HL-60 (cell line): ENCODE measurements around the gene RASSF5.

ENCODE experiments used
- GABPA ChIP-seq: IDR thresholded peaks from 2 replicates; pipeline ENCODE4 v1.6.1; 2012; ENCODE audit warnings: low read depth
- POLR2AphosphoS5 ChIP-seq: IDR thresholded peaks from 2 replicates; pipeline ENCODE4 v1.6.1; 2012; ENCODE audit warnings: low read depth
- SPI1 ChIP-seq: IDR thresholded peaks from 2 replicates; pipeline ENCODE4 v1.6.1; 2012; ENCODE audit warnings: low read depth, mild to moderate bottlenecking, borderline replicate concordance
- TF ChIP-seq, protein P1 (sequence below): IDR thresholded peaks from one replicate; pipeline ENCODE4 v1.5.1; 2011; ENCODE audit warnings: low read length, control low read depth, inconsistent platforms; ENCODE audit not compliant: insufficient read depth
- TF ChIP-seq, protein P2 (sequence below): IDR thresholded peaks from 2 replicates; pipeline ENCODE4 v1.6.1; 2012; ENCODE audit warnings: low read depth; ENCODE audit not compliant: insufficient replicate concordance

DNA sequence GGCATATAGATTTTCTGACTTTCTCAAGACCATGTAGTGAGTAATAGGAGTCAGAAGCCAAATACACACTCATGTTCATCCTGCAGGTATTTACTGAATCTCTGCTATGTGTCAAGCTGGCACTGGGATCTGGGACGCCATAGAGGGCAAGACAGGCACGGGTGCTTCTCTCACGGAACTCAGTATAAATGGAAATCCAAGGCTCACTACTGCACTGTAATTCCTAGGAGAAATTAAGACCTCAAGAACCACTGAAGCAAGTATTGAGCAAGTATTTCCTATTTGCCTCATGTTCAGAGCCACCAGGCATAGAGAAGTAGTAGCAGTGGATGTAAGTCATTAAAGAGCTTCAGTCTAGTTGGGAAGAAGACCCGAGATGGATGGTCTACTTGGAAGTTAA, 66.0 kb downstream of the RASSF5 start:
- TF ChIP-seq, protein P1, sequence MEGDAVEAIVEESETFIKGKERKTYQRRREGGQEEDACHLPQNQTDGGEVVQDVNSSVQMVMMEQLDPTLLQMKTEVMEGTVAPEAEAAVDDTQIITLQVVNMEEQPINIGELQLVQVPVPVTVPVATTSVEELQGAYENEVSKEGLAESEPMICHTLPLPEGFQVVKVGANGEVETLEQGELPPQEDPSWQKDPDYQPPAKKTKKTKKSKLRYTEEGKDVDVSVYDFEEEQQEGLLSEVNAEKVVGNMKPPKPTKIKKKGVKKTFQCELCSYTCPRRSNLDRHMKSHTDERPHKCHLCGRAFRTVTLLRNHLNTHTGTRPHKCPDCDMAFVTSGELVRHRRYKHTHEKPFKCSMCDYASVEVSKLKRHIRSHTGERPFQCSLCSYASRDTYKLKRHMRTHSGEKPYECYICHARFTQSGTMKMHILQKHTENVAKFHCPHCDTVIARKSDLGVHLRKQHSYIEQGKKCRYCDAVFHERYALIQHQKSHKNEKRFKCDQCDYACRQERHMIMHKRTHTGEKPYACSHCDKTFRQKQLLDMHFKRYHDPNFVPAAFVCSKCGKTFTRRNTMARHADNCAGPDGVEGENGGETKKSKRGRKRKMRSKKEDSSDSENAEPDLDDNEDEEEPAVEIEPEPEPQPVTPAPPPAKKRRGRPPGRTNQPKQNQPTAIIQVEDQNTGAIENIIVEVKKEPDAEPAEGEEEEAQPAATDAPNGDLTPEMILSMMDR = no peak
- TF ChIP-seq, protein P2, sequence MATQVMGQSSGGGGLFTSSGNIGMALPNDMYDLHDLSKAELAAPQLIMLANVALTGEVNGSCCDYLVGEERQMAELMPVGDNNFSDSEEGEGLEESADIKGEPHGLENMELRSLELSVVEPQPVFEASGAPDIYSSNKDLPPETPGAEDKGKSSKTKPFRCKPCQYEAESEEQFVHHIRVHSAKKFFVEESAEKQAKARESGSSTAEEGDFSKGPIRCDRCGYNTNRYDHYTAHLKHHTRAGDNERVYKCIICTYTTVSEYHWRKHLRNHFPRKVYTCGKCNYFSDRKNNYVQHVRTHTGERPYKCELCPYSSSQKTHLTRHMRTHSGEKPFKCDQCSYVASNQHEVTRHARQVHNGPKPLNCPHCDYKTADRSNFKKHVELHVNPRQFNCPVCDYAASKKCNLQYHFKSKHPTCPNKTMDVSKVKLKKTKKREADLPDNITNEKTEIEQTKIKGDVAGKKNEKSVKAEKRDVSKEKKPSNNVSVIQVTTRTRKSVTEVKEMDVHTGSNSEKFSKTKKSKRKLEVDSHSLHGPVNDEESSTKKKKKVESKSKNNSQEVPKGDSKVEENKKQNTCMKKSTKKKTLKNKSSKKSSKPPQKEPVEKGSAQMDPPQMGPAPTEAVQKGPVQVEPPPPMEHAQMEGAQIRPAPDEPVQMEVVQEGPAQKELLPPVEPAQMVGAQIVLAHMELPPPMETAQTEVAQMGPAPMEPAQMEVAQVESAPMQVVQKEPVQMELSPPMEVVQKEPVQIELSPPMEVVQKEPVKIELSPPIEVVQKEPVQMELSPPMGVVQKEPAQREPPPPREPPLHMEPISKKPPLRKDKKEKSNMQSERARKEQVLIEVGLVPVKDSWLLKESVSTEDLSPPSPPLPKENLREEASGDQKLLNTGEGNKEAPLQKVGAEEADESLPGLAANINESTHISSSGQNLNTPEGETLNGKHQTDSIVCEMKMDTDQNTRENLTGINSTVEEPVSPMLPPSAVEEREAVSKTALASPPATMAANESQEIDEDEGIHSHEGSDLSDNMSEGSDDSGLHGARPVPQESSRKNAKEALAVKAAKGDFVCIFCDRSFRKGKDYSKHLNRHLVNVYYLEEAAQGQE = no peak
- peak; percentile 63; the same call in 1 of the 2 replicates for TF ChIP-seq POLR2AphosphoS5
- TF ChIP-seq GABPA = no peak
- no peak for TF ChIP-seq SPI1
